ENCODE measurements around the gene TMEM131L.

TMEM131L gene

GRCh38 chr4:153472122-153473037 is 6.2 kb downstream of the TMEM131L start:
- no peak for DNase-seq (ENCODE audit: low spot score)

GRCh38 chr4:153474251-153474650 is 8.1 kb downstream of the TMEM131L start:
- DNase-seq (ENCODE audit: low spot score) = no peak

- DNase-seq (ENCODE audit: low spot score) = no peak
Measured at GRCh38 chr4:153476829-153477574, 10.8 kb downstream of the TMEM131L start.

GRCh38 chr4:153479101-153479500 is 12.9 kb downstream of the TMEM131L start:
- no peak for DNase-seq (ENCODE audit: low spot score)

- no peak for DNase-seq (ENCODE audit: low spot score)
Measured at GRCh38 chr4:153480704-153481103, 14.5 kb downstream of the TMEM131L start.

GRCh38 chr4:153481478-153481877 is 15.3 kb downstream of the TMEM131L start:
- no peak for DNase-seq (ENCODE audit: low spot score)

GRCh38 chr4:153483432-153484418 is 17.6 kb downstream of the TMEM131L start:
- DNase-seq (ENCODE audit: low spot score) = no peak

GRCh38 chr4:153485359-153485758 is 19.2 kb downstream of the TMEM131L start:
- DNase-seq (ENCODE audit: low spot score) = no peak

- DNase-seq (ENCODE audit: low spot score) = no peak
Measured at GRCh38 chr4:153485860-153486259, 19.7 kb downstream of the TMEM131L start.

- DNase-seq (ENCODE audit: low spot score) = peak; percentile 87
Measured at GRCh38 chr4:153486281-153487151, 20.4 kb downstream of the TMEM131L start.

GRCh38 chr4:153488006-153488891 is 22.1 kb downstream of the TMEM131L start:
- DNase-seq (ENCODE audit: low spot score) = peak; percentile 44

- DNase-seq (ENCODE audit: low spot score) = no peak
Measured at GRCh38 chr4:153489856-153490558, 23.8 kb downstream of the TMEM131L start.

- DNase-seq (ENCODE audit: low spot score) = no peak
Measured at GRCh38 chr4:153490985-153491483, 24.9 kb downstream of the TMEM131L start.

GRCh38 chr4:153494562-153494961 is 28.4 kb downstream of the TMEM131L start:
- no peak for DNase-seq (ENCODE audit: low spot score)

GRCh38 chr4:153495480-153496193 is 29.5 kb downstream of the TMEM131L start:
- no peak for DNase-seq (ENCODE audit: low spot score)

- no peak for DNase-seq (ENCODE audit: low spot score)
Measured at GRCh38 chr4:153497091-153497531, 31.0 kb downstream of the TMEM131L start.

GRCh38 chr4:153497988-153498967 is 32.1 kb downstream of the TMEM131L start:
- peak; percentile 73 for DNase-seq (ENCODE audit: low spot score)

Data from AG20443 (cell line).